Testis (tissue), 3 donors: Measurements from ENCODE around the gene CCR8. TPM values are rescaled to one million over a fixed set of nuclear protein-coding genes. Genes with fewer than 3 reads are reported as not detected.

Experiments used
- DNase-seq: peaks from one replicate; pipeline ENCODE4 v3.0.0-alpha.2; 2019
- H3K27ac ChIP-seq, 2 donors: fragments of 200-600 bp; sonication (generic); one replicate each; pipeline ENCODE4 v1.5.1; 2019
- H3K27me3 ChIP-seq: fragments of 200-600 bp; sonication (generic); one replicate; pipeline ENCODE4 v1.5.1; 2019
- H3K36me3 ChIP-seq: fragments of 200-600 bp; sonication (generic); one replicate; pipeline ENCODE4 v1.5.1; 2017; ENCODE audit warnings: low read depth; ENCODE audit errors: missing control alignments
- H3K4me1 ChIP-seq: fragments of 200-600 bp; sonication (generic); one replicate; pipeline ENCODE4 v1.5.1; 2019
- H3K4me3 ChIP-seq, 2 donors: fragments of 200-600 bp; sonication (generic); one replicate each; pipeline ENCODE4 v1.5.1; 2017 to 2019
- H3K9me3 ChIP-seq: fragments of 200-600 bp; sonication (generic); one replicate; pipeline ENCODE4 v1.5.1; 2017
- POLR2A ChIP-seq: fragments of 450-650 bp; IDR thresholded peaks from one replicate; pipeline ENCODE4 v1.6.1; 2017; ENCODE audit warnings: antibody characterized with exemption, mild to moderate bottlenecking, moderate library complexity
- WGBS, 2 donors: methylation state at CpG; one replicate each; pipeline ENCODE4 v1.1.5; 2018; 5-methylcytosine and 5-hydroxymethylcytosine counted together
- intact Hi-C: fragments of 100-400 bp; cut with DNase I; formaldehyde crosslinking; loops from one replicate; pipeline ENCODE4 v1.15.1; 2023; ENCODE audit warnings: low total_unique reads
- polyA plus RNA-seq: library from polyadenylated mRNA; stranded (reverse); fragments of 350-450 nt; fragmentation: Illumina TruSeq; extraction: RNeasy Lipid Tissue Mini Kit (QIAGEN cat#74804); gene quantifications from one replicate; pipeline ENCODE4 v1.2.3, GENCODE V29; 2014; ENCODE audit warnings: low read depth, low replicate concordance; ENCODE audit not compliant: insufficient read depth
- total RNA-seq, 2 donors: library from RNA; depleted of rRNA; stranded (reverse); fragments of >200 nt; gene quantifications; one replicate each; pipeline ENCODE4 v1.2.3, GENCODE V29; 2016
- TF ChIP-seq, protein P1 (sequence below), 3 experiments: fragments of 450-650 bp in 2 of 3; fragments of 200-600 bp in 1 of 3; sonication (generic) in 1 of 3; IDR thresholded peaks; one replicate each; pipeline ENCODE4 v1.5.1; 2016 to 2019; ENCODE audit warnings: antibody characterized with exemption in 3 of 3, mild to moderate bottlenecking in 2 of 3, moderate library complexity in 1 of 3

Gene CCR8
- total and polyA plus RNA-seq, 3 donors from 2014 or later, result not detected

DNA sequence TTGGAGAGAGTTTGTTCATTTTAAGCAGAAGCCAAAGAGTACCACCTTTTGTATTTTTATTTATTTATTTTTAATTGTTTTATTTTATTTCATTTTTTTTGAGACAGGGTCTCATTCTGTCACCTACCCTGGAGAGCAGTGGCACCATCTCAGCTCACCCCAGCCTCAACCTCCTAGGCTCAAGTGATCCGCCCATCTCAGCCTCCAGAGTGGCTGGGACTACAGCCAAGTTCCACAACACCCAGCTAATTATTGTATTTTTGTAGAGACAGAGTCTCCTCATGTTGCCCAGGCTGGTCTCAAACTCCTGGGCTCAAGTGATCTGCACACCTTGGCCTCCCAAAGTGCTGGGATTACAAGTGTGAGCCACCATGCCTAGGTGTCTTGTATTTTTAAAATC is 9.6 kb downstream of the CCR8 start:
- no peaks in the 10 kb centered on the region for H3K9me3 ChIP-seq
- DNase-seq, result no peak
- TF ChIP-seq, protein P1, sequence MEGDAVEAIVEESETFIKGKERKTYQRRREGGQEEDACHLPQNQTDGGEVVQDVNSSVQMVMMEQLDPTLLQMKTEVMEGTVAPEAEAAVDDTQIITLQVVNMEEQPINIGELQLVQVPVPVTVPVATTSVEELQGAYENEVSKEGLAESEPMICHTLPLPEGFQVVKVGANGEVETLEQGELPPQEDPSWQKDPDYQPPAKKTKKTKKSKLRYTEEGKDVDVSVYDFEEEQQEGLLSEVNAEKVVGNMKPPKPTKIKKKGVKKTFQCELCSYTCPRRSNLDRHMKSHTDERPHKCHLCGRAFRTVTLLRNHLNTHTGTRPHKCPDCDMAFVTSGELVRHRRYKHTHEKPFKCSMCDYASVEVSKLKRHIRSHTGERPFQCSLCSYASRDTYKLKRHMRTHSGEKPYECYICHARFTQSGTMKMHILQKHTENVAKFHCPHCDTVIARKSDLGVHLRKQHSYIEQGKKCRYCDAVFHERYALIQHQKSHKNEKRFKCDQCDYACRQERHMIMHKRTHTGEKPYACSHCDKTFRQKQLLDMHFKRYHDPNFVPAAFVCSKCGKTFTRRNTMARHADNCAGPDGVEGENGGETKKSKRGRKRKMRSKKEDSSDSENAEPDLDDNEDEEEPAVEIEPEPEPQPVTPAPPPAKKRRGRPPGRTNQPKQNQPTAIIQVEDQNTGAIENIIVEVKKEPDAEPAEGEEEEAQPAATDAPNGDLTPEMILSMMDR (IDR thresholded peaks at IDR 0.05), result no peak
- TF ChIP-seq POLR2A, result no peak
- intact Hi-C loops, result no loop called here
- no peaks in the 10 kb centered on the region for H3K4me1 ChIP-seq
- H3K27ac ChIP-seq, result no peak overlapping the region
- WGBS, 2 donors, result 8 to 96% methylated on average over 1 of the region's 1 CpG
- no peaks in the 10 kb centered on the region for H3K36me3 ChIP-seq
- H3K4me3 ChIP-seq, result no peak overlapping the region
- H3K27me3 ChIP-seq, result no peaks in the 10 kb centered on the region

DNA sequence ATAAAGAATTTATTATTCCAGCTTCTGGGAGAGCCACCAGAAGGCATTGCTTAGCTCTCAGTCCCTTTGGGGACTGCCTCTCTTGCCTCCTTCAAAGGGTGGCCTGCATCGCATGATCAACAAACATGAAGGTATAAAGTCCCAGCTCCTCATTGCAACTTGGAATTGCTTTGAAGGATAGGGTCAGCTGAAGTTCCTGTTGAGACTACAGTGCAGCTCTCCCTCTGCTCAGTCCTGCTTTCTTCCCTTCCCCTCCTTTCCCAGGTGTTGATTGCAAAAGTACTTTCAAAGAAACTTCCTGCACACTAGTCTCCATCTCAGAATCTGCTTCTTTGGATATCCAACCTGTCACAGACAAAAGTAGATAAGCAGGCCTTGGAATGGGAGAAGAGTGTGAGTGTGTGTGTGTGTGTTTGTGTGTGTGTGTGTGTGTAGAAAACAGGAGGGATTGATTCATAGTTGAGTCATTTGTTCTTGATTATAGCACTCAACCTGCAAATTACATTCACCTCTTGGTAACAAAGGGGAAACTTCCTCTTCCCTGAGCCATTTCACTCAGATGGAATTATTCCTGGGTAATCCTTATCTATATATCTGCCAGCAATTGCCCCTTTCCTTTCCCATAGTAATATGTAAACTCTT is 13.7 kb downstream of the CCR8 start:
- 100% methylated on average over 1 of the region's 1 CpG for WGBS, 2 donors
- no peak overlapping the region for H3K4me3 ChIP-seq
- H3K9me3 ChIP-seq, result no peaks in the 10 kb centered on the region
- no peak for DNase-seq
- no peaks in the 10 kb centered on the region for H3K27me3 ChIP-seq
- H3K4me1 ChIP-seq, result peaks cover 3% of the 10 kb centered on the region
- no peak overlapping the region for H3K27ac ChIP-seq
- H3K36me3 ChIP-seq, result no peaks in the 10 kb centered on the region
- intact Hi-C loops, result no loop called here
- no peak for TF ChIP-seq POLR2A
- TF ChIP-seq, protein P1 (IDR thresholded peaks at IDR 0.05), result no peak

DNA sequence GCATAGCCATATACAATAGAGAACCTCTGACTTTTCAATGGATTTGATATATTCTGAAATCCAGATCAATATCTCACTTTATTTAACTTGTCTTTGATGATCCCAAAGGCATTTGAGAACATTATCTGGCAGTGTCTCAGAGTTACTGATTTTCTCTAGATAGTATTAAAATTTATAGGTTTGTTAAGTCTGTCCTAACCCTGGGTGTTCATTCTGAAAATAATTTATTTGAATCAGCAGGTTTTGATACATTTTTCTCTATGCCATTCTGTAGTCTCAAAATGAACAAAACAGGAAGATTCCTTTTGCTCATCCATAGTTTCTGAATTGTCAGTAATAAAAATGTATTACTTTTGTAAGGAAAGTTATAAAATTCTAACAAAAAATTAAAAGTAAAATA is 14.3 kb downstream of the CCR8 start:
- H3K4me1 ChIP-seq, result peaks cover 3% of the 10 kb centered on the region
- TF ChIP-seq, protein P1 (IDR thresholded peaks at IDR 0.05), result no peak
- TF ChIP-seq POLR2A, result no peak
- H3K36me3 ChIP-seq, result no peaks in the 10 kb centered on the region
- no peak overlapping the region for H3K4me3 ChIP-seq
- no peak for DNase-seq
- no peaks in the 10 kb centered on the region for H3K9me3 ChIP-seq
- no peaks in the 10 kb centered on the region for H3K27me3 ChIP-seq
- intact Hi-C loops, result no loop called here
- H3K27ac ChIP-seq, result no peak overlapping the region

DNA sequence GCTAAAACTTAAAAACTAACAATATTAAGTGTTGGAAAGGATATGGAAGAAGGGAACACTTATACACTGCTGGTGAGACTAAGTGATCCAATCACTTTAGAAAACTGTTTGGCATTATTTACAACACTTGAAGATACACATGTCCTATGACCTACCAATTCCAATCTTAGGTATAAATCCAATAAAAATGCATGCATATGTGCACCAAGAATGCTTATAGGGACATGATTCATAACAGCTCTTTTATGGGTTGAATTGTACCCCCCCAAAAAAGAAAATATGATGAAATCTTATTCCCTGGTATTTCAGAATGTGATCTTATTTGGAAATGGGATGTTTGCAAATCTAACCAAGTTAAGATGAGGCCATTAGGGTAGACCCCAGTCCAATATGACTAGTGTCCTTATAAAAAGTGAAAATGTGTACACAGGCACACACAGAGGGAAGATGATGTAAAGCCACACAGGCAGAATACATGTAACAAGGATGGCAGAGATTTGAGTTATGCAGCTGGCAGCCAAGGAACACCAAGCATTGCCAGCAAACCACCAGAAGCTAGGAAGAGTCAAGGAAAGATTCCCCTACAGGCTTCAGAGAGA is 15.3 kb downstream of the CCR8 start:
- no peak for DNase-seq
- H3K4me3 ChIP-seq, result no peak overlapping the region
- no peaks in the 10 kb centered on the region for H3K36me3 ChIP-seq
- H3K4me1 ChIP-seq, result peaks cover 3% of the 10 kb centered on the region
- H3K27me3 ChIP-seq, result no peaks in the 10 kb centered on the region
- TF ChIP-seq, protein P1 (IDR thresholded peaks at IDR 0.05), result no peak
- no peak for TF ChIP-seq POLR2A
- intact Hi-C loops, result no loop called here
- H3K9me3 ChIP-seq, result no peaks in the 10 kb centered on the region
- no peak overlapping the region for H3K27ac ChIP-seq
